AG04449 (cell line): ENCODE measurements around the gene POPDC2.

ENCODE experiments used
- CTCF ChIA-PET: fragments of 350-600 bp; formaldehyde crosslinking; extraction: SDS; loops from one replicate; lab custom pipeline; 2021; ENCODE audit warnings: antibody characterized with exemption; lab: Yijun Ruan, JAX
- POLR2A ChIA-PET: fragments of 400-600, 350-600 bp; formaldehyde crosslinking; extraction: SDS; loops from one replicate; lab custom pipeline; 2020; ENCODE audit warnings: antibody characterized with exemption, inconsistent platforms; lab: Yijun Ruan, JAX
- DNase-seq: peaks from one replicate; pipeline ENCODE4 v3.0.0-alpha.2; 2010; ENCODE audit warnings: low read depth, low spot score
- H3K4me3 ChIP-seq: 2 replicates; pipeline ENCODE4 v1.5.1; 2011; ENCODE audit warnings: low read depth, mild to moderate bottlenecking, control low read depth, low read length
- TF ChIP-seq, protein P1 (sequence below): IDR thresholded peaks from one replicate; pipeline ENCODE4 v1.5.1; 2011; ENCODE audit warnings: mild to moderate bottlenecking, moderate library complexity, low read length, control low read depth, inconsistent platforms; ENCODE audit not compliant: insufficient read depth; ENCODE audit errors: missing control alignments

Gene POPDC2, protein sequence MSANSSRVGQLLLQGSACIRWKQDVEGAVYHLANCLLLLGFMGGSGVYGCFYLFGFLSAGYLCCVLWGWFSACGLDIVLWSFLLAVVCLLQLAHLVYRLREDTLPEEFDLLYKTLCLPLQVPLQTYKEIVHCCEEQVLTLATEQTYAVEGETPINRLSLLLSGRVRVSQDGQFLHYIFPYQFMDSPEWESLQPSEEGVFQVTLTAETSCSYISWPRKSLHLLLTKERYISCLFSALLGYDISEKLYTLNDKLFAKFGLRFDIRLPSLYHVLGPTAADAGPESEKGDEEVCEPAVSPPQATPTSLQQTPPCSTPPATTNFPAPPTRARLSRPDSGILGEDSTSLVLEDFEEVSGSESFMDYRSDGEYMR

DNA sequence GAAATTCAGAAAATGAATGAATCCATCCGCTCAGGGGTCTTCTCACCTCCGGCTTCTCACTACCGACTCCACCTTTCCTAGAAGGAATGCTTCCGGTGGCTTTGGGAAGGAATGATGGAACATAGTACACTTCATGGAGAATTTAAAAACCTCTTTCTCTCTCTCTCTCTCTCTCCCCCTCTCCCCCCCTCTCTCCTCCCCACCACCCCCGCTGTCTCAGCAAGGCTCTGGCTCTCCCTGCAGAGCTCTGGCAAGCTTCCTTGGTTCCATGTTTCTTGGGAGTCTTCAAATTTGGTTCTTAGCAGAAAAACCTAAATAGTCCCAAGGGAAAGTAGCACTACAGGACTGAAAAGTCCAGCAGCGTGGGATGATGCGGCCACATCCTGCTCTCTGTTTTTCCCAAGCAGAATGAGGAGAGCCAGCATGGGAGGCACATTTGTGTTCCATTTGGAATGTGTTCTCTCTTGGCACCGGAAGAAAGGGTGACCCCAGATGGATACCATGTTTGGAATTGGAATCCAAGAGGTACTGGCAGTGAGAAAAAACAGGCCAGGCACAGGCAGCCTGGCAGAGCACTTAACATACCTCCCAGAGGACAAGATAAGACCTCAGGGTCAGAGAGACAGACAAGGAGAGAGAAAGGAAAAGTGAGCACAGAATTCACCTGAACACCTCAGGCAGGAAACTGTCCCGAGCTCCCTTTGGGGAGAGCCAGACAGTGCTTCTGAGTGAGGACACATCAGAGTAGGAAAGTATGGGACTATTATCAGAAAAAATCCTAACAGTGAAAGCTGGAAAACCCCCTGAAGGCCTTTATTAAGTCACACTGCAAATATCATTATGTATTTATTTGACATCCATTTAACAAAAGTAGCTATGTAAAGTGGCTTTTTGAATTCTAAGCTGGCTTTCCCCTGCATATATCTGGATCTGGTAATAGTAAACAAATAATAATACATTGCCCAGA lies at the start of gene POPDC2:
POPDC2 (minus strand) TSS at position 116 of the 967 bp plus-strand sequence. CDS start 166 bp downstream, outside the sequence.
- no peak within 1 kb of the TSS for H3K4me3 ChIP-seq
- ChIA-PET CTCF (interaction anchor here (0.9 to 2.3 kb wide), 5 partner anchors 10 to 22 kb away, joined by 3 to 11 read pairs (median 3); no protein-coding TSS in a partner anchor), POLR2A (no interaction called here)
- TF ChIP-seq, protein P1, sequence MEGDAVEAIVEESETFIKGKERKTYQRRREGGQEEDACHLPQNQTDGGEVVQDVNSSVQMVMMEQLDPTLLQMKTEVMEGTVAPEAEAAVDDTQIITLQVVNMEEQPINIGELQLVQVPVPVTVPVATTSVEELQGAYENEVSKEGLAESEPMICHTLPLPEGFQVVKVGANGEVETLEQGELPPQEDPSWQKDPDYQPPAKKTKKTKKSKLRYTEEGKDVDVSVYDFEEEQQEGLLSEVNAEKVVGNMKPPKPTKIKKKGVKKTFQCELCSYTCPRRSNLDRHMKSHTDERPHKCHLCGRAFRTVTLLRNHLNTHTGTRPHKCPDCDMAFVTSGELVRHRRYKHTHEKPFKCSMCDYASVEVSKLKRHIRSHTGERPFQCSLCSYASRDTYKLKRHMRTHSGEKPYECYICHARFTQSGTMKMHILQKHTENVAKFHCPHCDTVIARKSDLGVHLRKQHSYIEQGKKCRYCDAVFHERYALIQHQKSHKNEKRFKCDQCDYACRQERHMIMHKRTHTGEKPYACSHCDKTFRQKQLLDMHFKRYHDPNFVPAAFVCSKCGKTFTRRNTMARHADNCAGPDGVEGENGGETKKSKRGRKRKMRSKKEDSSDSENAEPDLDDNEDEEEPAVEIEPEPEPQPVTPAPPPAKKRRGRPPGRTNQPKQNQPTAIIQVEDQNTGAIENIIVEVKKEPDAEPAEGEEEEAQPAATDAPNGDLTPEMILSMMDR, result no peak
- no peak for DNase-seq

DNA sequence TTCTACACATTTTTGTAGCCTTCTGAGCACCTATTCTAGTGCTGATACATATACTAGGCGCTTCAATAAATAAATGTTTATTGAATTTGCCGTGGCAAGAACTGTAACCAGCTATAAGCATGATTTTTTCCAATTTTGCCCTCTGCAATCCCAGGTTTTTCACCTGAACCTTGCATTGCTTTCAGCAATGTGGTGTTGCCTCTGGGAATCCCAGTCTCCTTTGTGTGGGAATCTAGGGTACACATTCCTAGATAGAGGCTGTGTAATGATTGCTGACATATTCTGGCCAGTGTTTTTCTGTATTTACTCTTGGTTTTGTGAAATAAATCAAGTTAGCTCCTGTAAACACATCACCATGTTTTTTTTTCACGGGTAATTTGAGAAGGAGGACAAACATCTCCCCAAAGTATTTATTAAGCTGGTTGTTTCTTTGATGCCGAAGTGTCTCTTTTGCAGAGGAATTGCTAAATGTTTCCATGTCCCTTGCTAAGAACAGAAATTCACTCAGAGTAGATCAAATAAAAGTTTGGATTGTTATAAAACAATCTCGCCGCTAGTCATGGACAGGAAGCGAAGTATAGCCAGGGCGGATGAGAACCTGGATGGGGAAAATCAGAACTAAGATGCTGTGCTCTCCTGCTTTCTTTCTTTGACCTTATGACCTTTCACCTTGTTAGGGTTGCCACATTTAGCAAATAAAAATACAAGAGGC lies 43.6 kb upstream of the POPDC2 start:
- ChIA-PET POLR2A (no interaction called here), CTCF (interaction anchor here (0.7 to 1.0 kb wide), 2 partner anchors 11 to 14 kb away, joined by 3 to 4 read pairs; no protein-coding TSS in a partner anchor)
- TF ChIP-seq, protein P1, result no peak
- no peak for DNase-seq
- no peak overlapping the region for H3K4me3 ChIP-seq

DNA sequence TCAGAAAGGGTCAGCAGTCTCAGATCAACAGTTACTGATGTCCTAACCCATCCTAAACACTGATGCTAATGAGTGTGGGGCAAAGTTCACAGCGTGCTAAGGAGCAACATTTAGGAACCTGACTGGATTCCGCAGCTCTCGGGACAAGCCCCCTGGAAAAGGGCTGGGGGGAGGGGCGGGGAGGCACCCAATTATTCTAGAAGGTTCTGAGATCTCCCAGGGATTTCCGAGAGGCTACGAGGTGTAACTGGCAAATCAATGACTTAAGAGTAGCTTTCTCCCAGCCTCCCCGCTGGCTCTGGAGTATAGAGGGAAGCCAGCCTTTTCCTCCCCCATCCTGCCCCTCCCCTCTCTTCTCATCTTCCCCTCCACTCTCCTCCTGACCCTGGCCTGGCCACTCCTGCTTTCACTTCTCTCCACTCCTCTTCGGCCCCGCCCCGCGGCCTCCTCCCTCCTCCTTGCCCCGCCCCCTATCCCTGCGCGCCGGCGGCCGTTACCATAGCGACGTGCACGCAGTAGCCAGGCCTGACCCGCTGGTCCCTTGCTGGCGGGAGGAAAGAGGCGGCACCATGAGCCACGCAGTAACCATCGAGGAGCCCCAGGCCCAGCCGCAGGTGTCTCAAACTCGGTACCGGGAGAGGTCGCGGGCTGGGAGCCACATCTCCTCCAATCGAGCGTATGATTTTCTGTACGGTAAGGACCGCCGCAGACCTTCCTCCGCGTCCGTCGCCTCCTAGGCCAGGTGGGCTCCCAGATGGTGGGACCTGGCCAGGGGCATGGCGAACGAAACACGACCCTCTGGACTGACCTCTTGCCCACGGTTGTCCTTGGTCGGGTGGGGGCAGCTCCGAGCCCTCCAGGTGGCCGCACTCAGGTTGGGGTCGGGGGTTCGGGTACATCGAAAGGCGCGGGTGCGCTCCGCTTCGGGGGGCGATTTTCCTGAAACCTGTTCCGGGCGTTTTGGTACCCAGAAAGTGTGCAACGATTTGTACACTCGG lies 42.4 kb upstream of the POPDC2 start, which contains the start of gene CFAP91:
CFAP91 (plus strand) TSS at position 493 of the 998 bp plus-strand sequence; CDS start at position 570, 77 bp downstream.
- CTCF ChIA-PET, result interaction anchor here (1.0 kb wide), 1 partner anchor 22 kb away, joined by 3 read pairs; no protein-coding TSS in a partner anchor

DNA sequence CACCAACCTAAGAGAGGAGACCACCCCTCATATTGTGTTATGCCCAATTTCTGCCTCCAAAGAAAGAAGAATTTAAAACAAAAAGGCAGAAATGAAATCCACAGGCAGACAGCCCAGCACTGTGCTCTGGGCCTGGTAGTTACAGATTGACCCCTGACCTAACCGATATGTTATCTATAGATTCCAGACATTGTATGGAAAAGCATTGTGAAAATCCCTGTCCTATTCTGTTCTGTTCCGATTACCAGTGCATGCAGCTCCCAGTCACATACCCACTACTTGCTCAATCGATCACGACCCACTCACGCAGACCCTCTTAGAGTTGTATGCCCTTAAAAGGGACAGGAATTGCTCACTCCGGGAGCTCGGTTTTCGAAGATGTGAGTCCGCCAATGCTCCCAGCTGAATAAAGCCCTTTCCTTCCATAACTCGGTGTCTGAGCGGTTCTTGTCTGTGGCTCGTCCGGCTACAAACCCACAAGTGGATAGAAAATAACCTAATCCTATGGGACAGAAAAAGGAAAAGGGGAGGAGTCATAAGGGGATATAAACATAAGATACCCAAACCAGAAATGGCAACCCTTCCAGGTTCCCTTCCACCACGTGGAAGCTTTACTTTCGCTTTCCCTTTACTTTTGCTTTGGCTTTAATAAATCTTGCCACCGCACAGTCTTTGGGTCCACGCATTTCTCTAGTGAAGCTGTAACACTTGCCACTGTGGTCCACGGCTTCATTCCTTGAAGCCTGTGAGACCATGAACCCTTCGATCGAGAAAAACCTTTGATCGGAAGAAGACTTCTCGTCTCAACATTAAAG lies 40.7 kb upstream of the POPDC2 start:
- no peak for DNase-seq
- H3K4me3 ChIP-seq, result no peak overlapping the region
- ChIA-PET CTCF (no interaction called here), POLR2A (no interaction called here)
- TF ChIP-seq, protein P1, result no peak

More for the DNA sequence above, 42.4 kb upstream of the POPDC2 start, which contains the start of gene CFAP91:
- DNase-seq, result peak; percentile 46
- peak within 1 kb of the TSS; percentile 63 for H3K4me3 ChIP-seq
- TF ChIP-seq, protein P1, result no peak
- POLR2A ChIA-PET, result interaction anchor here (0.5 to 0.6 kb wide), 2 partner anchors 9 to 27 kb away, joined by 3 to 4 read pairs; no protein-coding TSS in a partner anchor
